Peyer's patch (tissue), 4 donors: ENCODE results near the gene LY86. TPM values are rescaled to one million over a fixed set of nuclear protein-coding genes. Genes with fewer than 3 reads are reported as not detected.
A peak's percentile ranks its signal among the peaks of the same experiment; 100 is the strongest.

ENCODE experiments used
- DNase-seq, 3 donors: peaks; one replicate each; pipeline ENCODE4 v3.0.0-alpha.2; 2017 to 2019
- H3K27ac ChIP-seq, 4 donors: fragments of 200-600 bp; sonication (generic); one replicate each; pipeline ENCODE4 v1.5.1; 2016 to 2019
- H3K27me3 ChIP-seq, 2 donors: fragments of 200-600 bp; sonication (generic); one replicate each; pipeline ENCODE4 v1.5.1; 2019
- H3K36me3 ChIP-seq, 3 donors: fragments of 200-600 bp; sonication (generic); one replicate each; pipeline ENCODE4 v1.5.1; 2016 to 2019
- H3K4me1 ChIP-seq, 4 donors: fragments of 200-600 bp; sonication (generic); one replicate each; pipeline ENCODE4 v1.5.1; 2016 to 2019
- H3K4me3 ChIP-seq, 4 donors: fragments of 200-600 bp; sonication (generic); 1 replicate in 3 of 4; 2 replicates in 1 of 4; pipeline ENCODE4 v1.5.1; 2016 to 2019; ENCODE audit warnings: mild to moderate bottlenecking in 1 of 4
- H3K9me3 ChIP-seq, 4 donors: fragments of 200-600 bp; sonication (generic); one replicate each; pipeline ENCODE4 v1.5.1; 2016 to 2019; ENCODE audit warnings: mild to moderate bottlenecking in 1 of 4
- POLR2A ChIP-seq, 2 donors: fragments of 450-650 bp; IDR thresholded peaks; one replicate each; pipeline ENCODE4 v1.5.1; 2017; ENCODE audit warnings: antibody characterized with exemption in 2 of 2, mild to moderate bottlenecking in 2 of 2, moderate library complexity in 2 of 2
- total RNA-seq, 4 donors: library from RNA; depleted of rRNA; stranded (reverse); fragments of >200 nt; gene quantifications; one replicate each; pipeline ENCODE4 v1.1.0, GENCODE V29; 2016
- TF ChIP-seq, protein P1 (sequence below), 6 experiments: fragments of 450-650 bp in 4 of 6; fragments of 200-600 bp in 2 of 6; sonication (generic) in 1 of 6; IDR thresholded peaks; one replicate each; pipeline ENCODE4 v1.5.1; 2017 to 2019; ENCODE audit warnings: antibody characterized with exemption in 6 of 6, mild to moderate bottlenecking in 3 of 6, moderate library complexity in 1 of 6

The LY86 gene
- total RNA-seq, 4 donors from 2014 or later = 1.7 to 39.6 TPM; not detected in 2

DNA sequence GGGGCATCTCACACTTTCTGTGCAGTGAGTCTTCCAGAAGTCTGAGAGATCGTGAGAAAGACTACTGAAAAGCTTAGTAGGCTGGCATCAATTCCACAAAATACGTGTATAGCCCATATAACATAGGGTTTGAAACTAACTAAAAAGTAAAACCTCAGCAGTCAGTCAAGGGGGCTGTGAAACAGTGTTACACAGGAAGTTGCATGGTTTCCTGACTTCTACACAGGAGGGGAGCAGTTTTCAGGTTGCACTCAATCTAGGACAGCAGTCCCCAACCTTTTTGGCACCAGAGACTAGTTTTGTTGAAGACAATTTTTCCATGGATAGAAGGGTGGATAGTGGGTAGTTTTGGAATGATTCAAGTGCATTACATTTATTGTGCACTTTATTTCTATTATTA is 4.7 kb upstream of the LY86 start:
- TF ChIP-seq, protein P1, sequence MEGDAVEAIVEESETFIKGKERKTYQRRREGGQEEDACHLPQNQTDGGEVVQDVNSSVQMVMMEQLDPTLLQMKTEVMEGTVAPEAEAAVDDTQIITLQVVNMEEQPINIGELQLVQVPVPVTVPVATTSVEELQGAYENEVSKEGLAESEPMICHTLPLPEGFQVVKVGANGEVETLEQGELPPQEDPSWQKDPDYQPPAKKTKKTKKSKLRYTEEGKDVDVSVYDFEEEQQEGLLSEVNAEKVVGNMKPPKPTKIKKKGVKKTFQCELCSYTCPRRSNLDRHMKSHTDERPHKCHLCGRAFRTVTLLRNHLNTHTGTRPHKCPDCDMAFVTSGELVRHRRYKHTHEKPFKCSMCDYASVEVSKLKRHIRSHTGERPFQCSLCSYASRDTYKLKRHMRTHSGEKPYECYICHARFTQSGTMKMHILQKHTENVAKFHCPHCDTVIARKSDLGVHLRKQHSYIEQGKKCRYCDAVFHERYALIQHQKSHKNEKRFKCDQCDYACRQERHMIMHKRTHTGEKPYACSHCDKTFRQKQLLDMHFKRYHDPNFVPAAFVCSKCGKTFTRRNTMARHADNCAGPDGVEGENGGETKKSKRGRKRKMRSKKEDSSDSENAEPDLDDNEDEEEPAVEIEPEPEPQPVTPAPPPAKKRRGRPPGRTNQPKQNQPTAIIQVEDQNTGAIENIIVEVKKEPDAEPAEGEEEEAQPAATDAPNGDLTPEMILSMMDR (IDR thresholded peaks at IDR 0.05) = no peak
- TF ChIP-seq POLR2A (IDR thresholded peaks at IDR 0.05) = no peak
- H3K36me3 ChIP-seq = no peaks in the 10 kb centered on the region
- H3K9me3 ChIP-seq = no peaks in the 10 kb centered on the region
- no peaks in the 10 kb centered on the region for H3K4me1 ChIP-seq
- no peaks in the 10 kb centered on the region for H3K27me3 ChIP-seq
- H3K4me3 ChIP-seq = no peak overlapping the region
- no peak for DNase-seq
- H3K27ac ChIP-seq = no peak overlapping the region

DNA sequence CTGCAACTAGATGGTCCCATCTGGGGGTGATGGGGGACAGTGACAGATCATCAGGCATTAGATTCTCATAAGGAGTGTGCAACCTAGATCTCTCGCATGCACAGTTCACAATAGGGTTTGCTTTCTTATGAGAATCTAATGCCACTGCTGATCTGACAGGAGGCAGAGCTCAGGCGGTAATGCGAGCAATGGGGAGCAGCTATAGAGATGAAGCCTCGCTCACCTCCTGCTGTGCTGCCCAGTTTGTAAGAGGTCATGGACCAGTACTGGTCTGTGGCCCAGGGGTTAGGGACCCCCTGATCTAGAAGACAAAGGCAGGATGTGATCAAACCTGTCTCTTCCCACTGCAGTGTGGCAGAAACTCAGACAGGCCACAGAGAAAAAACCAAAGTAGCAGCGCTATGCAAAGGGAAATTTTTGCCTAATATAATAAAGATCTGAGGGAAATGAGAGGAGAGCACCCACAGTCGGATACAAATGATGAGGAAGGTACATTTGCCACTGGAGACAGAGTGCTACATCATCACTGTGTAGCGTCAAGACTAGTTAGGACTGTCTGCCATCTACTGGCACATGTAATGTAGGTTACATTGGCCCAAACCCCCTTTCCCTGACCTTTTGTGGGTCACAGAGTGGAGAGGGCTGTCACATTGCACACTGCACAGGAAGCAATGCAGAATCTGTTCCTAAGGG is 4.1 kb upstream of the LY86 start:
- Histone ChIP-seq H3K9me3 (no peaks in the 10 kb centered on the region), H3K27ac (no peak overlapping the region), H3K36me3 (no peaks in the 10 kb centered on the region), H3K4me3 (no peak overlapping the region), H3K27me3 (no peaks in the 10 kb centered on the region), H3K4me1 (no peaks in the 10 kb centered on the region)
- TF ChIP-seq POLR2A (IDR thresholded peaks at IDR 0.05) = no peak
- TF ChIP-seq, protein P1 (IDR thresholded peaks at IDR 0.05) = peak in 1 of 6 experiments; percentile 10
- DNase-seq = no peak

DNA sequence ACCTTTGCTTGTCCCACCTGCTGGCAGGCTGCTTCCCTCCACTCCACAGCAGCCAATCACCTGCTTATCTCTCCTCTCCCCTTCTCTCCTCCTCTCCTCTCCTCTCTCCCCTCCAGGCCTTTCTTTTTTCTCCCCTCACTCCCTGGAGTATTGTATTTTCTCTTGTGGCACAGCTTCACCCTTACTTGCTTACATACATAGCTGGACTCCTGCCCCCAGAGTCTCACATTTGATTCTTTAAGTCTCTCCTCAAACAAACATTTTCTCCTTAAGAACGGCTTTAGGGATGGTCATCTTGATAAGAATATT is 3.6 kb upstream of the LY86 start:
- no peak overlapping the region for H3K27ac ChIP-seq
- no peak for TF ChIP-seq POLR2A (IDR thresholded peaks at IDR 0.05)
- TF ChIP-seq, protein P1 (IDR thresholded peaks at IDR 0.05) = no peak
- no peaks in the 10 kb centered on the region for H3K27me3 ChIP-seq
- no peaks in the 10 kb centered on the region for H3K4me1 ChIP-seq
- H3K36me3 ChIP-seq = no peaks in the 10 kb centered on the region
- no peak for DNase-seq
- H3K9me3 ChIP-seq = no peaks in the 10 kb centered on the region
- no peak overlapping the region for H3K4me3 ChIP-seq

DNA sequence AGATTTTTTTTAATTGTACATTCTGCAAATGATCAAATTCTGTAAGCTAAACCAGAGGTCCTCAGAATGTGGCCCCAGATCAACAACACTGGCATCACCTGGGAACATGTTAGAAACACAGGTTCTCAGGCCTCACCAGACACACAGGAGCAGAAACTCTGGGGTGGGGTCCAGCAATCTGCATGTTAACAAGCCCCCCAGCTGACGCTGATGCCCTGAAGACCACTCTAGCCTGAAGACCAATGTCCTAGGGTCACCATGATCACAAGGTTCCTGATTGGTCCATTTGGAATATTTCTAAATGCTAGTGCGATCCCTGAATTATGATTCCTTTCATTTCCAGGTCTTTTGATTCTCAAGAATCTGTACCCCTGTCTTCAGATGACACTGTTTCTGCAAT is 2.4 kb upstream of the LY86 start:
- no peaks in the 10 kb centered on the region for H3K9me3 ChIP-seq
- H3K27ac ChIP-seq = peak overlapping the region in 2 of 4 donors; percentile 67 to 84
- H3K4me1 ChIP-seq = peaks cover 0 to 9% (median 0%) of the 10 kb centered on the region in 4 donors
- H3K27me3 ChIP-seq = no peaks in the 10 kb centered on the region
- peak overlapping the region in 1 of 4 donors; percentile 13 for H3K4me3 ChIP-seq
- no peaks in the 10 kb centered on the region for H3K36me3 ChIP-seq
- TF ChIP-seq, protein P1 (IDR thresholded peaks at IDR 0.05) = no peak
- TF ChIP-seq POLR2A (IDR thresholded peaks at IDR 0.05) = no peak
- no peak for DNase-seq

DNA sequence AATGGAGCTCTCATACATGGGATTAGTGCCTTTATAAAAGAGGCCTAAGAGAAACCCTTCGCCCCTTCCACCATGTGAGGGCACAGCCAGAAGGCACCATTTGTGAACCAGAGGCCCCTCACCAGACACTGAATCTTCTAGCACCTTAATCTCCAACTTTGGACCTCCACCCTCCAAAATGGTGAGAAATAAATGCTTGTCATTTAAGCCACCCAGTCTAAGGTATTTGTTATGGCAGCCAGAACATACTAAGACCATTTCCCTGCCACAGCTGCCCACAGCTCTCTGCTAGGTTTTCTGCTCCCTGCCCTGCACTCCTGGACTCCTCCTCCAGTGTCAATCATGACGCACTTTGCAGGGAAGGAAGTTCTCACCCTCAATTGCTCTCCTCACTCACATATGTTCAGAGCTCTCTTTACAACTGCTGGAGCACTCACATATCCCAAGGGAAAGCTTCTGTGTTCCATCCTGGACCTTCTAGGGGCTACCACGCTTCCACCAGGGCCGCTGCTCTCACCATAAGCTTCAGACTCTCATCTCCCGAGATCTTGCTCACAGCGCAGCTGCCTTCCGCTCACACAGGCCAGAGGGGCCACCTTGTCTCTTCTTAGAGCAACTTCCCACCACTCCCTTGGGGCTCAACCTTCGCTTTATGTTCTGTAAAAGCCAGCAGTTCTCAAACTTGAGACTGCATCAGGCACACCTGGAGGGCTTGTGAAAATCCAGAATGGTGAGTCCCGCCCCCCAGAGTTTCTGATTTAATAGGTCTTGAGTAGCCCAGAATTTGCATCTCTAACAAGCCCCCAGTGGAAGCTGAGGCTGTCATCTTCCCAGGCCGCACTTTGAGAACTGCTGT is 1.6 kb upstream of the LY86 start:
- no peaks in the 10 kb centered on the region for H3K27me3 ChIP-seq
- H3K4me1 ChIP-seq = peaks cover 0 to 15% (median 0%) of the 10 kb centered on the region in 4 donors
- DNase-seq = peak in 2 of 3 donors; percentile 80 to 83
- no peaks in the 10 kb centered on the region for H3K36me3 ChIP-seq
- peak overlapping the region in 2 of 4 donors; percentile 3 to 36 for H3K4me3 ChIP-seq
- no peak for TF ChIP-seq POLR2A (IDR thresholded peaks at IDR 0.05)
- TF ChIP-seq, protein P1 (IDR thresholded peaks at IDR 0.05) = no peak
- H3K9me3 ChIP-seq = no peaks in the 10 kb centered on the region
- peak overlapping the region in 2 of 4 donors; percentile 67 to 84 for H3K27ac ChIP-seq
